Activated CD4-positive, alpha-beta T cell treated with anti-CD3 and anti-CD28 coated beads, Interleukin-2, Interleukin-6, amounts not matched to agents 100 ng/mL and 50 ng/mL, durations not matched to agents 16 hours and 8 hours (primary cell): Measurements from ENCODE around the gene FOXP1.

ENCODE experiments used
- DNase-seq: peaks from one replicate; pipeline ENCODE4 v3.0.0-alpha.2; 2020

FOXP1 gene

DNA sequence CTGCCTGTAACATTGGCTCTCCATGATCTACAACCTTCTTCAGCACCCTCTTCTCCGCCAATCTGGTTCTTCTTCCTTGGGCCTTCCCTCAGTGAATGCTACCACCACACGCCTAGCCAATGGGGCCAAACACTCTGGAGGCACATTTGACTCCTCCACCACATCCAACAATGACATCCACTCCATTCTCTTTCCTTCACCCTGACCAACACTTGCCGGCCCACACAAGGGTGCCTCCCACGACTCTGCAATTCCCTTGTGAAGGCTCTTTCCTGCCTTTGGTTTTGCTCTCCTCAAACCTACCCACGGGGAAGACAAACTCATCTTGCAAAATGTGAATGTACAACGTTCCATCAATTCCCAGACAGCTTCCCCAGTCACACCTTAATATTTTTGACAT, 263.8 kb downstream of the FOXP1 start:
- DNase-seq: no peak

DNA sequence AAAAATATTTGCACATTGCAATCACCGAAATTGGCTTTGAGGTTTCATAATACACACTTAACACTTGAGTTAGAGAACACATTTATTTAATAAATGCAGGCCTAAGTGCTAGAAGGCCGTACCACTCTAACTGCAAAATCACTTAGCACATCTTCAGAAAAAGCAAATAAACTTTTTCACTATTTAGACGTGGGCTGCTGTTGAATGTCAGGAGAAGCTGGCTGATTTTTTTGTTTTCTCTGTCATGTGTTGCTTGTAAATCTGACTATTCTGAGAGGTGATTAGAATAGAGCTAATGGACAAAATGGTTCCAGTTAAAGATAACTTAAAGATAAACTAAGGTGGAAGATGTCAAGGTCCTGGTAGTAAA, 265.1 kb downstream of the FOXP1 start:
- DNase-seq: no peak

DNA sequence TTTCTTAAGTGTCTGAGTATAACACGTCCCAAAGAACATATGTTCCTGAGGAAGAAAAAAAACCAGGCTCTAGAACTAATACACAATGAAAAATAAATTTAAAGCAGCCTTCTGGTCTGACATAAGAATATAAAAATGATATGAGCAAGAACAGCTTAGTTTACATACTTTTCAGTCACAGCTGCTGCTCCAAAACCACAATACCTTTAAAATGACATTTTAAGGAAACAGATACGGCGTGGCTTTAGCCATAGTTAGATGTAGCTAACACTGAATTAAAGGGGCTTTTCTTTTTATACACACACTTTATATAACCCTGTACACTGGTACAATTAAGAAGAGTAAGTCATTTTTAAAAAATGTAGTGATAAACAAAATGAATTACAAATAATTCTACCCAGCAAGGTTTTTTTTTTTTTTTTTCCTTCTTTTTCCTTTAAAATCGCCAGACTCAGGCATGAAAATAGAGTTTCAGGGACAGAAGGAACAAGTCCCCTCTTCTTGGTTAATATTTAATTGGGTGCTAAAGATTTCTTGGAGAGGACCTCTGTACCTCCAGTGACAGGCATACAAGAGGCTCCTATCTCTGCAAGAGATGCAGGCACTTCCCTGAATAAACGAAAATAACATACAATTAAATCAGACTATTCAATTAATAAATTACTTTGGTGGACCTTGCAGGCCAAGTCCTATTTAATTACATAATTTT, 265.6 kb downstream of the FOXP1 start:
- DNase-seq: no peak

DNA sequence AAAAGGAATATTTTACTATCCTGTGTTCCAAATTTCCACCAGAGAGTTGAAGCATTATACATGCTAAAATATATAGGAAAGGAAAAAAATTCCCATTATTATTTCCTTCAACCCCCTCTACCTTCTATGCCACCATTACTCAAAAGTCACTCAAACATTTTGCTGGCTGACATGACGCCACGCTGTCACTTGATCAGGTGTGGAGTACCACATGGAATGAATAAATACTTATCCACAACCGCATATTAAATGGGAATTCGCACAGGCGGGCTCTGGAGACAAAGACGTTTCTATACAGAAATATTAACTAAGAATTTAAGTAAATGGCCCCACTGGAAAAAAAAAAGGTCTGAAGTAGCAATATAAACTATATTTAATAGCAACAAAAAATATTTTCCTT, 266.4 kb downstream of the FOXP1 start:
- no peak for DNase-seq

DNA sequence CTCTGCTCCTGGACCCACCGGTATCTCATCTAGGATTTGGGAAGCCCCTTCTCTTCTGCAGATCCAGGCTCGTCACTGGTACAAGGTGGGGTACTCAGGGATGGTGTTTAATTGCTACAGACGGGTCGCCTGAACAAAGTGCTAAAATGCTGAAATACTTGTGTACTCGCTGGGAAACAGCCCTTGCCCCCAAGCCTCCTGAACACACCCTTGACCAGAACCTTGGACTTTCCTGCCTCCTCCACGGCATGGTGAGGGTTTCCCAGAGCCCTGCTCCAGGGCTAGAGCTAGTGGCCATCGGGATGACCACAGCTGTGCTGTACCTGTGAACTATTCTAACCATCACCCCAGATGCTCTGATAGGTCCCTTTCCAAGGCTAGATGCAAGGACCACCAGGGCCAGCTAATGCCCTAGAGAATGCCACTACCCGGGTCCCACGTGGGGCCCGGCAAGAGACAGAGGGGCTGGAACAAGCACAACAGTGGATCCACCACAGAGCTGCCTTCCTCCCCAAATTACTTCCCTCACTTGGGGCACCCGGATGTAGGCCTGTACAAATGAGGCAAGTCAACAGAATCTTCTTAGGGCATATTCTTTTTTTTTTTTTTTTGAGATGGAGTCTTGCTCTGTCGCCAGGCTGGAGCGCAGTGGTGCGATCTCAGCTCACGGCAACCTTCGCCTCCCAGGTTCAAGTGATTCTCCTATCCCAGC, 267.3 kb downstream of the FOXP1 start:
- DNase-seq: no peak

DNA sequence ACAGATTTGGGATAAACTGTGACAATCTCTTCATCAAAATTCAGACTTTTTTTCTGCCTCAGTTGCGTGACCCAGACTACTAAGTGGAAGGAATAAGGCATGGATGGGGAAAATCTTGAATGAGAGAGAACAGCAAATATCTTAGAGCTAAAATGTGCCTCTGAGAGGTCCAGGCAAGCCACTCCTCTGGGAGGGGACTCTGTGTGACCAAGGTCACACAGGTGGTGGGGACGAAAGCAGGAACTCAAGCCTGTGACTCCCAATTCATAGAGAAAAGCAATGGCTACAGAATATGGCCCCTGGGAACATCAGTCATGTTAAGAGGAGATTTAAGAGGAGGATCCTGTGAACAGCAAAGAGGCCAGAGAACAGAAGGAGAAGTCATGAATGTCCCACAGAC, 268.1 kb downstream of the FOXP1 start:
- DNase-seq: no peak

DNA sequence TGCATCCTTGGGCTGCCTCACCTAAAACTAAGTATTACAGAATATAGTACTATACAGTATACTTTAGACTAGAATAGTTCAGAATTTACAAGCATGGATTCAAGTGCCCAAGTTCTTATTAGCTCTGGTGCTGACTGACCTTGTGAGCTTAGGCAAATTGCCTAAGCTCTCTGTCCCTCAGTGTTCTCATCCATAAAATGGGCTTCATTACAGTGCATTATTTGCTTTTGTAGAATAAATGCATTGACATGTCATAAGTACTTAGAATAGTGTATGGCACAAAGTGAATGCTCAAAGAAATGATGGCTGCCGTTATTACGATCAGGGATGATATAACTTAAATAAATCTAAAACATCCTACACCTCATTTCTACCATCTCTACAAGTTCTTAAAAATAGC, 269.7 kb downstream of the FOXP1 start:
- DNase-seq: no peak

DNA sequence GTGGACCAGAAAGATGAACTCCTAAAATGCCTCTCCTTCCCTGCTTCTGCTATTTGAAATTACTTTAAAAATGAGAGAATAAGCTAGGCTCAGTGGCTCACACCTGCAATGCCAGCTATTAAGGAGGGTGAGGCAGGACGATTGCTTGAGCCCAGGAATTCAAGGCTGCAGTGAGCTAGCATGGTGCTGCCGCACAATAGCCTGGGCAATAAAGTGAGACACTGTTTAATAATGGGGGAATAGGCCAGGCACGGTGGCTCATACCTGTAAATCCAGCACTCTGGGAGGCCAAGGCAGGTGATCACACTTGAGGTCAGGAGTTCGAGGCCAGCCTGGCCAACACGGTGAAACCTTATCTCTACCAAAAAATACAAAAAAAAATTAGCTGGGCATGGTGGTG, 271.1 kb downstream of the FOXP1 start:
- no peak for DNase-seq

DNA sequence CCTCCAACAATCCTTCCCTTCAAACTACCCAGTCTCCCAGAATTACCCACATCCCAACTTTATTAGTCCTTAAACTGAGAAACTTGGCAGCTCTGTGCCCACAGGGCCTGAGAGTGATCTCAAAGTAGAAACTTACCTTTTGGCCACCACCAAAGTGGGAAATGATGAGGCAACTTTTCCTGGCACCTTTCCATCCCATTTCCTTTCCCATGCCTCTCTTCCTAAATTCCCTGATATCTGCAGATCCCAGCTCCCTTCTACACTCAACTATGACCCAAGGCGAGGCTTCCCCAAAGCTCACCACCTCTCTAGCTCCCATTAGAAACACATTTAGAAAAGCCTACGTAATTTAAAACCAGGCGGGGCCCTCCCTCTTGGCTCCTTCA, 271.9 kb downstream of the FOXP1 start:
- no peak for DNase-seq

DNA sequence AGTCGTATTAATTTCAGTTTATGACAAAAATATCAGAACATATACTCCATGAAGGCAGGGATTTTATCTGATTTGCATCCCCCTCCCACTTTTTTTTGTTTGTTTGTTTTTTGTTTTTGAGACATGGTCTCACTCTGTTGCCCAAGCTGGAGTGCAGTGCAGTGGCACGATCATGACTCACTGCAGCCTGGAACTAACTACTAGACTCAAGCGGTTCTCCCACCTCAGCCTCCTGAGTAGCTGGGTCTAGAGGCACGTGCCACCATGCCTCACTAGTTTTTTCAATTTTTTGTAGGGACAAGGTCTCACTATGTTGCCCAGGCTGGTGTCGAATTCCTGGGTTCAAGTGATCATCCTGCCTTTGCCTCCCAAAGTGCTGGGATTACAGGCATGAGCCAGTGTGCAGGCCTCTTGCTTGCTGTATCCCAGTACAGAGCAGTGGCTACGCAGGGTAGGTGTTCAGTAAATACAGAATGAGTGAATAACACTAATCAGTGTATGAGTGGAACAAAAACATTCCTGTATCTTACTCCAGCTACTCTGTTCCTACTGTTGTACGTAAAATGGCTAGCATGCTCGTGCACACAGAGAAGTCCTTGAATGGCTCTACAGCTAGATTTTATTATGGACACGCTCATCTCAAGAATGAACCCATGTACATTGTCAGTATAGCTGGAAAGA, 272.4 kb downstream of the FOXP1 start:
- DNase-seq: no peak

DNA sequence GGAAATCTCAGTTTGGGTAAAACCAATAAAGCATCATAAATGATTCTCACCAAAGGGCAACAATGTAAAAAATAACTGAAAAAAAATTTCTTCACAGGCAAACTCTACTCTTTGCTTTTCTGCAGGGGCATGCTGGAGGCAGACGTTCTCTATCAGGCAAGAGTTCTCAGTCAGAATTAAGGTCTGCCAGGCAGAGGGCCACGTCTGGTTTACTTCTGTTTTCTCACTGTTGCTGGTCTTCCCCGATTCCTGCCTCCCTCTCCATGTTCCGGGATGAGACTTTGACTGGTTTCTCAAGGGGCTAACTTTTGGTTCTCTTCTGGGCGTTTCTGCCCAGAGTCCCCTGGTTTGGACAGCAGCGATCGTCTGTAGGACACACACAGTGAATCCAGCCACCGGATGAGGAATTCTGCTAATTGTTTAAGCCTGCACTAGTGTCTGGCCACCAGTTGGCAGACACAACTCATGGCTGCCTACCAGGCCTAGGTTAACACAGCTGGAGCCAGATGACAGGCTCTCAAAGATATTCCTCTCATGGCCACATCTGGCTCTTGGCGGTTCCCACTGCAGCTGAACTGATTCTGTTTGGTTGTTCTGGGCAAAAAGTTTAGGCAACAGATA, 273.1 kb downstream of the FOXP1 start:
- DNase-seq: no peak

DNA sequence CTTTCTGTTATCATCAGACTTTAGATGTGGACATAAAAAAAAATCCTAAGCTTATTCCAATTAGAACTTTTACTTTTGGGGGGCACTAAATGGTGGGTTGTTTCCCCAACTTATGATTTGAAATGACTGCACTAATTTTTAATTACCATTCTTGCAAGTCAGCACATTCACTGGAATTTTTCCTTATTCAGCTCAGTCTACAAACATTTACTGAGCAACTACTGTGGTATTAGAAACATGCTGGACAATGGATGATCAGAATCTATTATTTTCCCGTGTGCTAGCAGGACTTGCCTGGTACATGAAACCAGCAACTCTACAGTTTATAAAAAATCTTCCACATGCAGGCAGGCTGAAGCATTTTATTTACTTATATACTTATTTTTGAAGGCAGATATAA, 273.6 kb downstream of the FOXP1 start:
- no peak for DNase-seq

DNA sequence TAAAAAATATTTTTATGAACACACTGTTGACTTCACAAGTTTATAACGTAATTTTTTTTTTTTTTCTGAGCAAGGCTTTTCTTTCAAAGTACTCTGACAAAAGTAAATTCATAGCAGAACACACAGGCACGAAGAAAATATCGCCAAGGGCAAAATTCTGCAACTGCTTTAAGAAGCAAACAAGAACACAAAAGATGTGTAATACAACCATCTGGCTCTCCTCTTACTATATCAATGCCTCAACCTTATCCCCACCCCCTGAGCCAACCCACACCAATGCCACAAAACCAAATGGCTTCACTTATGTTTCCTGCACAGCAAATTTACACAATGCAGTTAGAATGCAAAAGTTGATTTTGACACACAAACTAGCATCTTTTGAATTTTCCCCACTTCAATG, 274.2 kb downstream of the FOXP1 start:
- DNase-seq: peak; percentile 52

DNA sequence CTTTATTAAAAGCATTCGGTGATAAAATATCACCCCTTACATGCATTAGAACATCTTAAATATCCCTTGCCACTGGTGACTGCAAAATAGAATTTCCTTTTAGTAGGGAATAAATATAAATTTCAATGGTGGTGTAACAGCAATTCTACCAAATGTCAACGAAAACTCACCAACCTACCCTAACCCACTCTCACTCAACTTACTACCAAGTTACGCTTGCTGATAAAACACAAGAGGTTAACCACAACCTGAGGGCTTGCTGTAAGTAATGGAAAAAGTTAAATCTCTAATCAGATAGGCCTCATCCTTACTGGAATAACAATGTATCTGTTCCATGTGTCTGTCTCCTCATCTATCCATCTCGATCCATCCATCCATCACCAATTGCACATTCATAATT, 274.7 kb downstream of the FOXP1 start:
- peak; percentile 22 for DNase-seq

DNA sequence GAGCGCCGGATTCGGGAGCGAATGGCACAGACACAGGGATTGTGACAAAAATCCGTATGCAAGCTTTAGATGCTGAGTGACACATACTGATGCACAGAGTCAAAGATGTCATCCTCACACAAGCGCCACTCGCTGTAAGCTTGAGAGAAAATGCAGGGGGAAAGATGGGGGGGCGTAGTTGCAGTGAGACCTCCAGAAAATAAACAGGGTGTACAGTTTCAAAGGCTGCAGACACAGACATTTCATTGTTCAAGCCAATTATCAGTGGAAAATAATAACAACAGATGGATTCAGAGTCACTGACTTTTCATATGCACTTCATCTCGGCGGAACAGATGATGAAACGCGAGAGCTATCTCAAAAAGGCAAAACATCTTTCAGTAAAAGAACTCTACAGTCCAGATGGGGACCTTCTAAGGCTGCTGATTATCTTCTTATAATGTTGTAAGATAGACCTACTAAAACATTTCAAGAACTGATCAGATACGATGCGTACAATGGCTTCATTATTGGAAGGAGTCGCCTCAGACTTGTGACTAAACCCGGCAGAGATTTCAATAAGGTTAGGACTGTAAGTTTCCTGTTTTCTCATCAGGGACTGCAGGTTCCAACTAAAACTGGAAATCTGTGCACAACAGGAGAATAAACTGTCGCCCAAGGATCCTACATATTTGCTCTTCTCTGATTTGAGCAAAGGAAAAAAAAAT, 275.4 kb downstream of the FOXP1 start:
- no peak for DNase-seq

DNA sequence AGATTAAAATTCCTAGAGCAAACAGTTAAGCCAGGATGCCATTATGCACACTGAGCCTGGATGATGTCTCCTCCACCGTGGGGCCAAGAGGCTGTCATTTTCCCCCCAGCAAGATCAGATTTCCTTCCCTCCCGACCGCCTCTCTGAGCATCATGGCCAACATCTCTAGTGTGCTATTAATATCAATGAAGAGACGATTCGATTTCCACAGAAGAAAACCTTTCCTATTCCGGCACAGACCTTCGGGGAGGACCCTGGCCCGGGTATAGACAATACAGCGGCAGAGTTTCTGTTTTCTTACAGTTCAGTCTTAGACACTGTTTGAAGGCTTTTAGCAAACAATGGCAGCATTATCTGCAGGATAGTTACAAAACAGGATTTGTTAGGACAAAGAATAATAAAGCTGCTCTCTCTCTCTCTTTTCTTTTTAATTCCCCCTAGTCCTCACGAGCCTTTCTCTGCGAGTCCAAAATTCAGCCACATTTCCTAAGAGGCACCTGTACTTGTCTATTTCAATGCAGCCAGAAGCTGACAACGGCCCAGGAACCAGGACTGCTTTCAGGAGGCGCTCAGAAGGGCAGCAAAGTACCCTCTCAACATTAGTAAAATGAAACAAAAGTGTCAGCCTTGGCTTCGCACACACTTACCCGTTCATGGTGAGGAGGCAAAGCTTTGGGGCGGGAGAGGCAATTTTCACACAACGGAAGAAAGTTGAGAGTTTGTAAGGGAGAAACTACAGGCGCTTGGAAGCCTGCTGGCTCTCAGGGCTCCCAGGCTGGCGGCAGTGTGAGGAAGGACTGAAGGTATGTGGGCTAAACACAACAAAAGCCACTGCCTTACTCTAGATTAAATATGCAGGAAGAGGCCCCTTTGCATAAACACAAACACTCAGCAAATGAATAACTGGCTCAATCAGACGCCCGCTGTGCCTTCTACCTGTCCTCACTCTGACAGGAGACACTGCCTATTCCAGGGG, 278.0 kb downstream of the FOXP1 start:
- no peak for DNase-seq

DNA sequence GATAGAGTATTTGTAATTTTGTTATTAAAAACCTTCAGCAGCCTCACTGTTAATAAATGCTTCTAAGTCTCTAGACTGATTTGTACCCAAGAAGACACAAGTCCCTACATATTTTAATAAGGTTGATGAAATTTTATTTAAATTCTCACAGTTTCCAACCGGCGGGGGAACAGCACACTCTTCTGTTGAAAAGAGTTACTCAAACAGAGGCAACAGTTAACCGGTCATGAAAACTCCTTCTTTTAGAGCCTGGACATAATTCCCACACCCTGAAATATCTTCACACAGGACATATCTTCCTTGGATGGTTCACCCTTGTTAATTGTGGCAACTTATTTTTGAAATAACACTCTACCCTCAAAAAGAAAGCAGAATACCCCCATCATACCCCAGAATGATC, 278.8 kb downstream of the FOXP1 start:
- DNase-seq: no peak

DNA sequence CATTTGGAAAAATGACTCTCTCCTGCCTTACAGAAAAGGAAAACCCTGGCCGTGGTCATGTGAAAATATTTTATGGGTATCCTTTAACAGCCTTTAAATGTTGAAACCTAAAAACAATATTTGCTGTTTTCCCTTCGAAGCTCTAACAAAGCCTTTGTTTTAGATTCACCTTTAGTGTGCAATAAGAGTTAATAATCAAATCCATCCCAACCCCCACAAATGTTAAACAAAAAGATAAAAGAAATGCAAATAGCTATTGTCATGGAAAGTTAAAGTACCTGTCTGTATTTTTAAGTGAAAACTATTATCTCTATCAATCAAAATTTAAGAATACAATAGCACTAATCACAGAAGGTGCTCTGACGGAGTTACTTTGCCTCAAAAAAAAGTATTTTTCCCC, 279.3 kb downstream of the FOXP1 start:
- DNase-seq: no peak

DNA sequence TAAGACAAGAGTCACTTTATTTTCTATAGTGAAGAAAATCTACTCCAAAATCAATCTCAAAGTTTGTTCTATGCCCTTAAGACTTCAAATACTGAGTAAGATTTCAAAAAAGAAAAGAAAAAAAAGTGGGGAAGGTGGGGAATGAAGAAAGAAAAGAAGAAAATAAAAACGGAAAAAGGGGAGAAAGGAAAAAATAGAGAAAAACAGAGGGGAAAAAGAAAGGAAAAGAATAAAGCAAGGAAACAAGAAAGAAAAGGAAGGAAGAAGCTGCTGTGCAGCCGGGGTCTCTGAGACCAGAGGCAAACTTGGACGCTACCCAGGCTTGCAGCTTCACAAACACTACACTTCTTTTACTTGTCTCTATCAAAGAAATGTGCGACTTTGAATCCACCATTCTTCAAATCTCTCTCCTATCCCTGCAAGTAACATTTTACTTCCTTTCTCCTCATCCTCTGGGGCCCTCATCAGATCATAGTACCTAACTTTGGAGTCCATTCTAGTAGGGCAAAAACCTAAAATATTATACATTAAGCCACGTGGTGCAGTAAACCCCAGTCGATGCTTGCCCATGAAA, 279.8 kb downstream of the FOXP1 start:
- DNase-seq: no peak

DNA sequence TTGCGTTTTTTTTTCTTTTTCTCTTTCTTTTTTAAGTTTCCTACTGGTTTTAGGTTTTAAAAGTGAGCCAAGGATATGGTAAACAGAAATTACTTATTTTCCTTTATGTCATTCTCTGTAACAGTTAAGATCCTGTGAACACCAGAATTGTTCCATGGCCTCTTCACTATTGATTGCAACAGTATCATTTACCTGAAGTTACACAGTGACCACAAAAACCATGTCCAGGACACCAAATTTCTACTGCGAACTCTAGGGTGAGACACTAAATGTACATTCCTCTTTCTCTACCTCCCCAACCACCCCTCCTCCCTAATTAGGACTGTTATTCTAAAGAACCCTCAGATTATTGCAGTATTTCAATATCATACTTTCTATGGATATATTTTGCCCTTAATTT, 280.9 kb downstream of the FOXP1 start:
- DNase-seq: peak; percentile 15

DNA sequence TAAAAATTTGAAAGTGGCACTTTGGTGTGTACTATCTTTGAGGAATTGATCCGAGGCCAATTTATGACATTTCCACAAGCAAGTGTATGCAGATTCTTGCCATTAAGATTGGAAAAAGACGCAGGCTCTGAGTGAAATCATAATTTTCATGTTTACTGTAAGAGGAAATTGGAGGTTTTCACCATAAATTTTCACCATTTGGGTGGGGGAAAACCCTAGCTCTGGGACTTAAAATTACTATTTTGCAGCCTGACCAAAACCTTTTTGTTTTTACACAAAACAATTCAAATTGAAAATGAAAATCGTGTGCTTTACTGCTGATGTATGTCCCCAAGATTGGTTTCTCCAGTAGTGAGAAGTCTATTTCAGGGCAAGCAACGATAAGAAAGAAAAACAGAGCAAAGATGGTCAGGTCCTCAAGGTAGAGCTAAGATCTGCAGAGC, 282.6 kb downstream of the FOXP1 start:
- peak; percentile 86 for DNase-seq

DNA sequence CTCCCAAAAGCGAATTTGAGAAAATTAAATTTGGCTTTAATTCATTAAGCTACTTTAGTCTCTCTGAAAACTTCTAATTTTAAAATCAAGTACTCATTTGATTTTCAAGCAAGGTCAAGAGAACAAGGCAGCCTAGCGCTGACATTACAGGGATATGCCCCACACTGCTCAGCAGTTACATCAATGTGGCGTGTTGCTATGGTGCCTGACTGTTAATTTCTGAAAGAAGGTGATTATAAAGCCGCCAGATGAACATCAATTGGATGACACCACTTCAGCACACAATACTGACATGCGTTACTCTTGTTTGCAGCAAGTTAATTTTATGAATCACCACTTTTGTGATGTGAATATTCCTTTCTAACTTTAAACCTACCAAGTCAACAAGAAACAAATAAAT, 284.4 kb downstream of the FOXP1 start:
- DNase-seq: no peak
